Stimulated activated CD4-positive, alpha-beta T cell treated with anti-CD3 and anti-CD28 coated beads, Interleukin-15, amount 100 ng/mL, for 1 hour (primary cell): ENCODE data around the gene ZDHHC7.

Source experiments
- DNase-seq, 2 donors: peaks; one replicate each; pipeline ENCODE4 v3.0.0-alpha.2; 2020; ENCODE audit warnings: low read depth in 1 of 2, low spot score in 1 of 2

ZDHHC7 gene

DNA sequence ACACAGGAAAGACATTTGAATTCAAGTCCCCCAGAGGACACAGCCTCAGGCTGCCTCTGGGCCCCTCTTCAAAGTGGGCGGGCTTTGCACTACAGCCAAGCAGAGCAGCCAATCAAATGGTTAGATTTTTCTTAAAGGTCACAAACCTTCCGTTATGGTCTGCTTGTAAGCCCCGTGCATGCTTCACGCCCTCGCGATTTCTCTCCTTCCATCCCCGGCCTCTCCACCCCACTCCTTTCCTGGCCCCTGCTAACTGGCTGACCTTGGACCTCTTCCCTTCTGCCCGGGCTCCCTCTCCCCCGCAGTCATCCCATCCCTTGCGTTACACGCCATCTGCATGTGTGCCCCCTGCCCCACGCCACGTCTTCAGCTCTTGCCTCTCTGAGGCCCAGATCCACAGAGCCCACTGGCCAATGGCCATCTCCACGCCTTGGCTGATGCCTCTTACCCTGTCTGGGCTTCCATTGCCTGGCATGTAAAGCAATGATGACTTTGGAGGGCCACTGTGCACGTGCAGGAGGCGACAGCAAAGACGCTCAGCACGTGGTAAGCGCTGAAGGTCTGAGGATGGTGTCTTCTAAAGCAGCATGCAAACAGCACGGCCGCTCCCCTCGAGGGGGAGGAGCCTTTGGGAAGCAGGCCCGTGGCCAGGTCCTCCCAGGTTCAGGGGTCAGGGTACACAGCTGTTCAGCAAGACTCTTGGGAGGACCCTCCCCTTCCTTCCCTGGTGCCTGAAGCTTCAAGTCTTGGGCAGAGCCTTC is 86.8 kb downstream of the ZDHHC7 start:
- no peak for DNase-seq
